ENCODE measurements around the gene ANKRD33. TPM values are rescaled to one million over a fixed set of nuclear protein-coding genes. Genes with fewer than 3 reads are reported as not detected.

The ANKRD33 gene
- polyA plus RNA-seq, 1 donor = 0.10 TPM

GRCh38 chr12:51917041-51917590 lies 29.2 kb downstream of the ANKRD33 start:
- no peak for DNase-seq (ENCODE audit: low read depth)

GRCh38 chr12:51917746-51918453 lies 30.0 kb downstream of the ANKRD33 start:
- no peak for DNase-seq (ENCODE audit: low read depth)

GRCh38 chr12:51920046-51920445 lies 32.1 kb downstream of the ANKRD33 start:
- no peak for DNase-seq (ENCODE audit: low read depth)

GRCh38 chr12:51921017-51921725 lies 33.3 kb downstream of the ANKRD33 start:
- DNase-seq (ENCODE audit: low read depth) = no peak

- no peak for DNase-seq (ENCODE audit: low read depth)
Observed at GRCh38 chr12:51922146-51922545, 34.2 kb downstream of the ANKRD33 start.

GRCh38 chr12:51922762-51923505 lies 35.0 kb downstream of the ANKRD33 start:
- DNase-seq (ENCODE audit: low read depth) = no peak

GRCh38 chr12:51923506-51924365 lies 35.8 kb downstream of the ANKRD33 start:
- DNase-seq (ENCODE audit: low read depth) = no peak

- DNase-seq (ENCODE audit: low read depth) = no peak
Observed at GRCh38 chr12:51924551-51925319, 36.8 kb downstream of the ANKRD33 start.

- no peak for DNase-seq (ENCODE audit: low read depth)
Observed at GRCh38 chr12:51925346-51926063, 37.6 kb downstream of the ANKRD33 start.

GRCh38 chr12:51926064-51926632 lies 38.2 kb downstream of the ANKRD33 start:
- DNase-seq (ENCODE audit: low read depth) = no peak

GRCh38 chr12:51926718-51927117 lies 38.8 kb downstream of the ANKRD33 start:
- DNase-seq (ENCODE audit: low read depth) = no peak

GRCh38 chr12:51932218-51933076 lies 44.5 kb downstream of the ANKRD33 start:
- DNase-seq (ENCODE audit: low read depth) = no peak

- DNase-seq (ENCODE audit: low read depth) = no peak
Observed at GRCh38 chr12:51934080-51934479, 46.2 kb downstream of the ANKRD33 start.

GRCh38 chr12:51937926-51938325 lies 50.0 kb downstream of the ANKRD33 start:
- no peak for DNase-seq (ENCODE audit: low read depth)

- DNase-seq (ENCODE audit: low read depth) = no peak
Observed at GRCh38 chr12:51938726-51939125, 50.8 kb downstream of the ANKRD33 start.

- DNase-seq (ENCODE audit: low read depth) = no peak
Observed at GRCh38 chr12:51941011-51941581, 53.2 kb downstream of the ANKRD33 start.

All from forelimb muscle (tissue), 1 donor.